PFSK-1 (cell line): ENCODE results near the gene GRAMD1B.

ENCODE experiments used
- POLR2AphosphoS5 ChIP-seq: IDR thresholded peaks from 2 replicates; pipeline ENCODE4 v1.6.1; 2012; ENCODE audit warnings: low read depth, mild to moderate bottlenecking, control low read depth, low read length, moderate library complexity
- REST ChIP-seq, 2 experiments: IDR thresholded peaks; 2 replicates each; pipeline versions ENCODE4 v1.6.1 to v1.8.0; 2011 to 2012; ENCODE audit warnings: low read depth in 2 of 2, low read length in 2 of 2, control low read depth in 1 of 2, inconsistent platforms in 1 of 2, mild to moderate bottlenecking in 1 of 2, moderate library complexity in 1 of 2; ENCODE audit not compliant: insufficient read depth in 1 of 2
- TAF1 ChIP-seq: IDR thresholded peaks from 2 replicates; pipeline ENCODE4 v1.6.1; 2012; ENCODE audit warnings: low read length, control low read depth, borderline replicate concordance; ENCODE audit not compliant: insufficient read depth

- TF ChIP-seq POLR2AphosphoS5 (no peak), TAF1 (no peak), REST (IDR thresholded peaks at IDR 0.05; ENCODE audit: insufficient read depth in 1 of 2, low read depth in 2 of 2, low read length in 2 of 2) (no peak)
Measured at GRCh38 chr11:123547180-123547579, 117.1 kb downstream of the GRAMD1B start.
